GM12801 (cell line): Measurements from ENCODE around the gene SAP25.

Source experiments
- CTCF ChIP-seq: IDR thresholded peaks from one replicate; pipeline ENCODE4 v1.5.1; 2011; ENCODE audit warnings: control low read depth; ENCODE audit not compliant: insufficient read length; ENCODE audit errors: extremely low read depth

The SAP25 gene

GRCh38 chr7:100577103-100577502 lies 3.4 kb upstream of the SAP25 start:
- TF ChIP-seq CTCF, result no peak

- no peak for TF ChIP-seq CTCF
Measured at GRCh38 chr7:100576384-100576993, 2.8 kb upstream of the SAP25 start.

- no peak for TF ChIP-seq CTCF
Measured at GRCh38 chr7:100575746-100576383, 2.2 kb upstream of the SAP25 start.

GRCh38 chr7:100575206-100575631 lies 1.5 kb upstream of the SAP25 start:
- no peak for TF ChIP-seq CTCF

- no peak for TF ChIP-seq CTCF
Measured at GRCh38 chr7:100574362-100575205, 884 bp upstream of the SAP25 start.

GRCh38 chr7:100572949-100573675 lies 588 bp downstream of the SAP25 start:
- no peak for TF ChIP-seq CTCF

- no peak for TF ChIP-seq CTCF
Measured at GRCh38 chr7:100572281-100572948, 1.3 kb downstream of the SAP25 start.
